Measurements from ENCODE around the gene IKBIP.

The IKBIP gene

DNA sequence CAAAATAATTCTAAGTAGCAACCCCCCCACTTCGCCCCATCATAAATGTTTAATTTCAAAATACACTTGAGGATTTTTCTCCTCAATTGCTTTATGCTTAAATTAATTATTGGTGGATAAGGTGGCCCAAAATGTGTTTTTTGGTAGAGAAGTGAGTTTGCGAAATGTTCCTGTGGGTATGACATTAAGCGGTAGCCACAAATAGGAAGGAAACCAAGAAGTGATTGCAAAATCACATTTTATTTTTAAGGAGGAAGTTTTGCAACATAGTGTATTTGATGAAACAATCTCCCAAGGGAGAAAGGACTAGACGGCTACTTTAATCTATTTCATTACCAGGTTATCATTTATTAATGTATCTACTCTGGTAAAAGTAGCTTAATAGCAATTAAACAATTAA lies 25.6 kb downstream of the IKBIP start:
- no peaks in the 10 kb centered on the region for H3K36me3 ChIP-seq (ENCODE audit: control insufficient read depth in 2 of 2, insufficient read depth in 1 of 2, low read length in 2 of 2)
- TF ChIP-seq, protein P1, sequence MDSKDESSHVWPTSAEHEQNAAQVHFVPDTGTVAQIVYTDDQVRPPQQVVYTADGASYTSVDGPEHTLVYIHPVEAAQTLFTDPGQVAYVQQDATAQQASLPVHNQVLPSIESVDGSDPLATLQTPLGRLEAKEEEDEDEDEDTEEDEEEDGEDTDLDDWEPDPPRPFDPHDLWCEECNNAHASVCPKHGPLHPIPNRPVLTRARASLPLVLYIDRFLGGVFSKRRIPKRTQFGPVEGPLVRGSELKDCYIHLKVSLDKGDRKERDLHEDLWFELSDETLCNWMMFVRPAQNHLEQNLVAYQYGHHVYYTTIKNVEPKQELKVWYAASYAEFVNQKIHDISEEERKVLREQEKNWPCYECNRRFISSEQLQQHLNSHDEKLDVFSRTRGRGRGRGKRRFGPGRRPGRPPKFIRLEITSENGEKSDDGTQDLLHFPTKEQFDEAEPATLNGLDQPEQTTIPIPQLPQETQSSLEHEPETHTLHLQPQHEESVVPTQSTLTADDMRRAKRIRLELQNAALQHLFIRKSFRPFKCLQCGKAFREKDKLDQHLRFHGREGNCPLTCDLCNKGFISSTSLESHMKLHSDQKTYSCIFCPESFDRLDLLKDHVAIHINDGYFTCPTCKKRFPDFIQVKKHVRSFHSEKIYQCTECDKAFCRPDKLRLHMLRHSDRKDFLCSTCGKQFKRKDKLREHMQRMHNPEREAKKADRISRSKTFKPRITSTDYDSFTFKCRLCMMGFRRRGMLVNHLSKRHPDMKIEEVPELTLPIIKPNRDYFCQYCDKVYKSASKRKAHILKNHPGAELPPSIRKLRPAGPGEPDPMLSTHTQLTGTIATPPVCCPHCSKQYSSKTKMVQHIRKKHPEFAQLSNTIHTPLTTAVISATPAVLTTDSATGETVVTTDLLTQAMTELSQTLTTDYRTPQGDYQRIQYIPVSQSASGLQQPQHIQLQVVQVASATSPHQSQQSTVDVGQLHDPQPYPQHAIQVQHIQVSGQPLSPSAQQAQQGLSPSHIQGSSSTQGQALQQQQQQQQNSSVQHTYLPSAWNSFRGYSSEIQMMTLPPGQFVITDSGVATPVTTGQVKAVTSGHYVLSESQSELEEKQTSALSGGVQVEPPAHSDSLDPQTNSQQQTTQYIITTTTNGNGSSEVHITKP (tag by site-specific recombination; IDR thresholded peaks at IDR 0.05): no peak
- TF ChIP-seq ZNF221 (tag by site-specific recombination; IDR thresholded peaks at IDR 0.05; ENCODE audit: borderline replicate concordance): no peak
- TF ChIP-seq ZIC2 (tag by site-specific recombination; IDR thresholded peaks at IDR 0.05): no peak
- no peak for TF ChIP-seq ZNF133 (tag by site-specific recombination; IDR thresholded peaks at IDR 0.05)
- TF ChIP-seq MEIS1 (CRISPR knock-in tag; IDR thresholded peaks at IDR 0.05; ENCODE audit: borderline replicate concordance): no peak
- TF ChIP-seq ZNF416 (tag by site-specific recombination; IDR thresholded peaks at IDR 0.05): no peak
- H3K4me1 ChIP-seq (ENCODE audit: control insufficient read depth, insufficient read depth, low read length): no peaks in the 10 kb centered on the region
- H3K4me3 ChIP-seq (ENCODE audit: low read depth, low read length): no peak overlapping the region
- CTCF ChIA-PET: interaction anchor here (0.7 kb wide), 2 partner anchors 202 to 313 kb away, joined by 3 read pairs; no protein-coding TSS in a partner anchor
- POLR2A ChIA-PET: interaction anchor here (0.5 kb wide), 1 partner anchor 9 kb away, joined by 3 read pairs; no protein-coding TSS in a partner anchor
- no peaks in the 10 kb centered on the region for H3K9me3 ChIP-seq (ENCODE audit: control insufficient read depth, insufficient read depth, low read depth, low read length)
- no peak overlapping the region for H3K27ac ChIP-seq (ENCODE audit: extremely low read depth, low read depth, low read length)

DNA sequence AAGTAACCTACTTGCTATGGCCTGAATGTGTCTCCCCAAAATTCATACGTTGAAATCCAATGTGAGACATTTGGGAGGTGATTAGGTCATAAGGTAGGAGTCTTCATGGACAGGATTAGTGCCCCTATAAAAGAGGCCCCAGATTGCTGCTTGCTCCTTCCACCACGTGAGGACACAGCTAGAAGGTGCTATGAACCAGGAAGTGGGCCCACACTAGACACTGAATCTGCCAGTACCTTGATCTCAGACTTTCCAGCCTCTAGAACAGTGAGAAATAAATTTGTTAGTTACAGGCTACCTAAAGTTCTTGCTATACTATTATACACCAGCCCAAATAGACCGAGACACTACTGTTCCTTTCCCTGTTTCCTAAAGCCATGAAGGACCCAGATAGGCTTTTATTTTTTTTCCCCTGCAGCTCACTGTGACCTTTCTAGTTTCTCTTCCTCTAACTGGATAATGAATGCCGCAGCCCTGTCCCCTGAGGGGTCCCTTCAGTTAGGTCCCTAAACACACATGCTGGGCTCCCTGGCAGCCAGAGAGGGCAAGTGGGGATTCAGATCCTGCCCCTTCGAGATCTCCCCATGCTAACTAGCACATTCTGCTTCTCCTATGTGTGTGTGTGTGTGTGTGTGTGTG lies 31.8 kb downstream of the IKBIP start:
- no peaks in the 10 kb centered on the region for H3K9me3 ChIP-seq (ENCODE audit: control insufficient read depth, insufficient read depth, low read depth, low read length)
- ChIA-PET POLR2A (interaction anchor here (0.6 to 2.5 kb wide), 2 partner anchors 14 to 19 kb away, joined by 4 to 8 read pairs; partner anchors contain the start of gene SLC25A3), CTCF (interaction anchor here (1.0 kb wide), 1 partner anchor 46 kb away, joined by 4 read pairs; no protein-coding TSS in a partner anchor)
- TF ChIP-seq, protein P2, sequence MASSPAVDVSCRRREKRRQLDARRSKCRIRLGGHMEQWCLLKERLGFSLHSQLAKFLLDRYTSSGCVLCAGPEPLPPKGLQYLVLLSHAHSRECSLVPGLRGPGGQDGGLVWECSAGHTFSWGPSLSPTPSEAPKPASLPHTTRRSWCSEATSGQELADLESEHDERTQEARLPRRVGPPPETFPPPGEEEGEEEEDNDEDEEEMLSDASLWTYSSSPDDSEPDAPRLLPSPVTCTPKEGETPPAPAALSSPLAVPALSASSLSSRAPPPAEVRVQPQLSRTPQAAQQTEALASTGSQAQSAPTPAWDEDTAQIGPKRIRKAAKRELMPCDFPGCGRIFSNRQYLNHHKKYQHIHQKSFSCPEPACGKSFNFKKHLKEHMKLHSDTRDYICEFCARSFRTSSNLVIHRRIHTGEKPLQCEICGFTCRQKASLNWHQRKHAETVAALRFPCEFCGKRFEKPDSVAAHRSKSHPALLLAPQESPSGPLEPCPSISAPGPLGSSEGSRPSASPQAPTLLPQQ (tag by site-specific recombination; IDR thresholded peaks at IDR 0.05): peak; percentile 38; the same call in 1 of the 2 replicates
- TF ChIP-seq, protein P3, sequence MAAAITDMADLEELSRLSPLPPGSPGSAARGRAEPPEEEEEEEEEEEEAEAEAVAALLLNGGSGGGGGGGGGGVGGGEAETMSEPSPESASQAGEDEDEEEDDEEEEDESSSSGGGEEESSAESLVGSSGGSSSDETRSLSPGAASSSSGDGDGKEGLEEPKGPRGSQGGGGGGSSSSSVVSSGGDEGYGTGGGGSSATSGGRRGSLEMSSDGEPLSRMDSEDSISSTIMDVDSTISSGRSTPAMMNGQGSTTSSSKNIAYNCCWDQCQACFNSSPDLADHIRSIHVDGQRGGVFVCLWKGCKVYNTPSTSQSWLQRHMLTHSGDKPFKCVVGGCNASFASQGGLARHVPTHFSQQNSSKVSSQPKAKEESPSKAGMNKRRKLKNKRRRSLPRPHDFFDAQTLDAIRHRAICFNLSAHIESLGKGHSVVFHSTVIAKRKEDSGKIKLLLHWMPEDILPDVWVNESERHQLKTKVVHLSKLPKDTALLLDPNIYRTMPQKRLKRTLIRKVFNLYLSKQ (tag by site-specific recombination; IDR thresholded peaks at IDR 0.05; ENCODE audit: borderline replicate concordance): no peak
- no peak for TF ChIP-seq ZNF596 (tag by site-specific recombination; IDR thresholded peaks at IDR 0.05)
- TF ChIP-seq ZSCAN30 (tag by site-specific recombination; IDR thresholded peaks at IDR 0.05): no peak
- no peak for TF ChIP-seq ZFP3 (tag by site-specific recombination; IDR thresholded peaks at IDR 0.05; ENCODE audit: low read depth)
- TF ChIP-seq, protein P4, sequence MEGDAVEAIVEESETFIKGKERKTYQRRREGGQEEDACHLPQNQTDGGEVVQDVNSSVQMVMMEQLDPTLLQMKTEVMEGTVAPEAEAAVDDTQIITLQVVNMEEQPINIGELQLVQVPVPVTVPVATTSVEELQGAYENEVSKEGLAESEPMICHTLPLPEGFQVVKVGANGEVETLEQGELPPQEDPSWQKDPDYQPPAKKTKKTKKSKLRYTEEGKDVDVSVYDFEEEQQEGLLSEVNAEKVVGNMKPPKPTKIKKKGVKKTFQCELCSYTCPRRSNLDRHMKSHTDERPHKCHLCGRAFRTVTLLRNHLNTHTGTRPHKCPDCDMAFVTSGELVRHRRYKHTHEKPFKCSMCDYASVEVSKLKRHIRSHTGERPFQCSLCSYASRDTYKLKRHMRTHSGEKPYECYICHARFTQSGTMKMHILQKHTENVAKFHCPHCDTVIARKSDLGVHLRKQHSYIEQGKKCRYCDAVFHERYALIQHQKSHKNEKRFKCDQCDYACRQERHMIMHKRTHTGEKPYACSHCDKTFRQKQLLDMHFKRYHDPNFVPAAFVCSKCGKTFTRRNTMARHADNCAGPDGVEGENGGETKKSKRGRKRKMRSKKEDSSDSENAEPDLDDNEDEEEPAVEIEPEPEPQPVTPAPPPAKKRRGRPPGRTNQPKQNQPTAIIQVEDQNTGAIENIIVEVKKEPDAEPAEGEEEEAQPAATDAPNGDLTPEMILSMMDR (tag by site-specific recombination; IDR thresholded peaks at IDR 0.05): no peak
- no peak for TF ChIP-seq KLF8 (tag by site-specific recombination; IDR thresholded peaks at IDR 0.05)
- no peak overlapping the region for H3K27ac ChIP-seq (ENCODE audit: extremely low read depth, low read depth, low read length)
- no peaks in the 10 kb centered on the region for H3K4me1 ChIP-seq (ENCODE audit: control insufficient read depth, insufficient read depth, low read length)
- H3K36me3 ChIP-seq (ENCODE audit: control insufficient read depth in 2 of 2, insufficient read depth in 1 of 2, low read length in 2 of 2): no peaks in the 10 kb centered on the region
- no peak overlapping the region for H3K4me3 ChIP-seq (ENCODE audit: low read depth, low read length)
